ENCODE data around the gene MVK. TPM values are rescaled to one million over a fixed set of nuclear protein-coding genes. Genes with fewer than 3 reads are reported as not detected.

The MVK gene
- total and polyA plus RNA-seq, 8 donors, result 1.2 to 22.8 (median 13.8) TPM

- Histone ChIP-seq H3K9me3 (no peaks in the 10 kb centered on the region), H3K4me3 (no peak overlapping the region), H3K27ac (peak overlapping the region in 1 of 5 donors; percentile 32), H3K27me3 (peaks cover 0 to 64% (median 3%) of the 10 kb centered on the region in 3 donors), H3K36me3 (no peaks in the 10 kb centered on the region), H3K4me1 (peaks cover 0 to 9% (median 7%) of the 10 kb centered on the region in 4 donors)
- intact Hi-C loops (cut with DNase I; ENCODE audit: low total_unique reads), result no loop called here
- DNase-seq, result peak in 1 of 2 donors; percentile 71
- WGBS, 5 donors, result 8 to 36% (median 13%) methylated on average over 4 to 22 of the region's 22 CpGs
- TF ChIP-seq EP300 (IDR thresholded peaks at IDR 0.05) (no peak), CTCF (IDR thresholded peaks at IDR 0.05) (no peak), POLR2A (IDR thresholded peaks at IDR 0.05) (no peak), POLR2AphosphoS5 (IDR thresholded peaks at IDR 0.05) (no peak)
Observed at GRCh38 chr12:109621901-109622364, 48.3 kb downstream of the MVK start.

GRCh38 chr12:109624467-109624866, 50.9 kb downstream of the MVK start:
- DNase-seq, result peak in 1 of 2 donors; percentile 34
- intact Hi-C loops (cut with DNase I; ENCODE audit: low total_unique reads), result no loop called here
- Histone ChIP-seq H3K36me3 (no peaks in the 10 kb centered on the region), H3K9me3 (no peaks in the 10 kb centered on the region), H3K4me1 (peaks cover 0 to 9% (median 7%) of the 10 kb centered on the region in 4 donors), H3K27me3 (peaks cover 0 to 71% (median 7%) of the 10 kb centered on the region in 3 donors), H3K27ac (no peak overlapping the region), H3K4me3 (no peak overlapping the region)
- no peak for TF ChIP-seq POLR2A (IDR thresholded peaks at IDR 0.05)
- no peak for TF ChIP-seq EP300 (IDR thresholded peaks at IDR 0.05)
- no peak for TF ChIP-seq CTCF (IDR thresholded peaks at IDR 0.05)
- no peak for TF ChIP-seq POLR2AphosphoS5 (IDR thresholded peaks at IDR 0.05)
- 65 to 80% (median 74%) methylated on average over 3 to 8 of the region's 8 CpGs for WGBS, 5 donors

- no peak overlapping the region for H3K27ac ChIP-seq
- TF ChIP-seq POLR2AphosphoS5 (IDR thresholded peaks at IDR 0.05) (no peak), CTCF (IDR thresholded peaks at IDR 0.05) (no peak), POLR2A (IDR thresholded peaks at IDR 0.05) (no peak), EP300 (IDR thresholded peaks at IDR 0.05) (no peak)
- peaks cover 0 to 78% (median 8%) of the 10 kb centered on the region in 3 donors for H3K27me3 ChIP-seq
- no peaks in the 10 kb centered on the region for H3K36me3 ChIP-seq
- WGBS, 5 donors, result 73 to 80% (median 76%) methylated on average over 5 to 6 of the region's 6 CpGs
- H3K4me1 ChIP-seq, result peaks cover 0 to 9% (median 7%) of the 10 kb centered on the region in 4 donors
- no peak overlapping the region for H3K4me3 ChIP-seq
- intact Hi-C loops (cut with DNase I; ENCODE audit: low total_unique reads), result no loop called here
- DNase-seq, result no peak
- H3K9me3 ChIP-seq, result no peaks in the 10 kb centered on the region
Observed at GRCh38 chr12:109625131-109625559, 51.6 kb downstream of the MVK start.

- WGBS, 5 donors, result 73 to 79% (median 78%) methylated on average over 11 to 12 of the region's 12 CpGs
- Histone ChIP-seq H3K4me1 (peaks cover 0 to 9% (median 7%) of the 10 kb centered on the region in 4 donors), H3K9me3 (no peaks in the 10 kb centered on the region), H3K4me3 (no peak overlapping the region), H3K36me3 (no peaks in the 10 kb centered on the region), H3K27ac (no peak overlapping the region), H3K27me3 (peaks cover 0 to 85% (median 14%) of the 10 kb centered on the region in 3 donors)
- TF ChIP-seq POLR2A (IDR thresholded peaks at IDR 0.05) (no peak), POLR2AphosphoS5 (IDR thresholded peaks at IDR 0.05) (no peak), EP300 (IDR thresholded peaks at IDR 0.05) (no peak)
- DNase-seq, result no peak
- intact Hi-C loops (cut with DNase I; ENCODE audit: low total_unique reads), result no loop called here
Observed at GRCh38 chr12:109625749-109626377, 52.3 kb downstream of the MVK start.

Data from stomach (tissue), 9 donors.